ENCODE measurements around the gene CKAP2L. TPM values are rescaled to one million over a fixed set of nuclear protein-coding genes. Genes with fewer than 3 reads are reported as not detected.

CKAP2L gene
- total and polyA plus RNA-seq, 2 donors (not counting 3 experiments of a cell fraction or from before 2014, with no cell fraction given), result 3.4 to 30.7 TPM

- no peaks in the 10 kb centered on the region for H3K9me1 ChIP-seq (replicated peaks; ENCODE audit: control insufficient read depth, extremely low read depth, insufficient read depth, low read length)
- CTCF ChIA-PET, result interaction anchor here (0.6 to 1.4 kb wide), 3 partner anchors 24 to 109 kb away, joined by 3 to 4 read pairs (median 3); no protein-coding TSS in a partner anchor
- no peaks in the 10 kb centered on the region for H4K20me1 ChIP-seq (replicated peaks; ENCODE audit: control insufficient read depth, extremely low read depth, insufficient read depth, low read length)
- no peak overlapping the region for H3K4me3 ChIP-seq (replicated peaks in 1 of 3; ENCODE audit: insufficient read depth in 1 of 3, low read depth in 1 of 3, low read length in 3 of 3)
- dilution Hi-C loops (cut with MboI; ENCODE audit: extremely low pct_ligation_motif_present, low sequenced_read_pairs) (no loop called here), intact Hi-C loops (cut with micrococcal nuclease) (no loop called here)
- no peaks in the 10 kb centered on the region for H3K27me3 ChIP-seq (ENCODE audit: control insufficient read depth in 2 of 2, insufficient read depth in 2 of 2, low read length in 2 of 2)
- H3K79me2 ChIP-seq (ENCODE audit: control insufficient read depth, insufficient read depth, low read length), result no peaks in the 10 kb centered on the region
- TF ChIP-seq, protein P1, sequence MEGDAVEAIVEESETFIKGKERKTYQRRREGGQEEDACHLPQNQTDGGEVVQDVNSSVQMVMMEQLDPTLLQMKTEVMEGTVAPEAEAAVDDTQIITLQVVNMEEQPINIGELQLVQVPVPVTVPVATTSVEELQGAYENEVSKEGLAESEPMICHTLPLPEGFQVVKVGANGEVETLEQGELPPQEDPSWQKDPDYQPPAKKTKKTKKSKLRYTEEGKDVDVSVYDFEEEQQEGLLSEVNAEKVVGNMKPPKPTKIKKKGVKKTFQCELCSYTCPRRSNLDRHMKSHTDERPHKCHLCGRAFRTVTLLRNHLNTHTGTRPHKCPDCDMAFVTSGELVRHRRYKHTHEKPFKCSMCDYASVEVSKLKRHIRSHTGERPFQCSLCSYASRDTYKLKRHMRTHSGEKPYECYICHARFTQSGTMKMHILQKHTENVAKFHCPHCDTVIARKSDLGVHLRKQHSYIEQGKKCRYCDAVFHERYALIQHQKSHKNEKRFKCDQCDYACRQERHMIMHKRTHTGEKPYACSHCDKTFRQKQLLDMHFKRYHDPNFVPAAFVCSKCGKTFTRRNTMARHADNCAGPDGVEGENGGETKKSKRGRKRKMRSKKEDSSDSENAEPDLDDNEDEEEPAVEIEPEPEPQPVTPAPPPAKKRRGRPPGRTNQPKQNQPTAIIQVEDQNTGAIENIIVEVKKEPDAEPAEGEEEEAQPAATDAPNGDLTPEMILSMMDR (IDR thresholded peaks at IDR 0.05; ENCODE audit: extremely low read depth in 1 of 2, insufficient read depth in 1 of 2, low read depth in 1 of 2, low read length in 2 of 2), result no peak
- TF ChIP-seq POLR2A (IDR thresholded peaks at IDR 0.05; ENCODE audit: low read depth, low read length) (no peak), POLR2AphosphoS5 (IDR thresholded peaks at IDR 0.05; ENCODE audit: insufficient read depth, low read depth, low read length) (no peak), MYC (IDR thresholded peaks at IDR 0.05; ENCODE audit: low read depth, low read length) (no peak), EZH2 (IDR thresholded peaks at IDR 0.05; ENCODE audit: borderline replicate concordance, low read depth, low read length, severe bottlenecking) (no peak), JUN (IDR thresholded peaks at IDR 0.05; ENCODE audit: borderline replicate concordance, insufficient read depth, insufficient read length, low read depth) (no peak), GATA2 (IDR thresholded peaks at IDR 0.05; ENCODE audit: insufficient read depth, insufficient read length, low read depth, low read length) (no peak), FOS (IDR thresholded peaks at IDR 0.05; ENCODE audit: borderline replicate concordance, insufficient read depth, low read length) (no peak)
- TF ChIP-seq, protein P2, sequence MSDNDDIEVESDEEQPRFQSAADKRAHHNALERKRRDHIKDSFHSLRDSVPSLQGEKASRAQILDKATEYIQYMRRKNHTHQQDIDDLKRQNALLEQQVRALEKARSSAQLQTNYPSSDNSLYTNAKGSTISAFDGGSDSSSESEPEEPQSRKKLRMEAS (IDR thresholded peaks at IDR 0.05; ENCODE audit: insufficient read depth, insufficient read length), result no peak
- POLR2A ChIA-PET, result no interaction called here
- no peak overlapping the region for H3K4me2 ChIP-seq (ENCODE audit: insufficient read depth, low read length)
- no peaks in the 10 kb centered on the region for H3K36me3 ChIP-seq (ENCODE audit: control insufficient read depth in 2 of 2, extremely low read depth in 1 of 2, insufficient read depth in 2 of 2, low read length in 2 of 2)
- no peak overlapping the region for H3K9ac ChIP-seq (replicated peaks; ENCODE audit: extremely low read depth, insufficient read depth, low read length)
- peaks cover 6% of the 10 kb centered on the region for H3K4me1 ChIP-seq (ENCODE audit: control insufficient read depth, extremely low read depth, insufficient read depth, low read length)
- peak overlapping the region; percentile 11 for H2AFZ ChIP-seq (ENCODE audit: low read depth, low read length)
- H3K27ac ChIP-seq (ENCODE audit: insufficient read depth, low read depth, low read length), result no peak overlapping the region
- BruUV-seq (replicated peaks), result no TSS peak
- H3K9me3 ChIP-seq (replicated peaks; ENCODE audit: control insufficient read depth, insufficient read depth, low read length), result no peaks in the 10 kb centered on the region
- FAIRE-seq (no peak), DNase-seq (ENCODE audit: low read depth, low spot score) (no peak)
Measured at GRCh38 chr2:112709703-112710102, 54.7 kb downstream of the CKAP2L start.

All from endothelial cell of umbilical vein (primary cell).